Liver (tissue), 9 donors: ENCODE data around the gene BACH2. TPM values are rescaled to one million over a fixed set of nuclear protein-coding genes. Genes with fewer than 3 reads are reported as not detected.

Experiments
- DNase-seq: peaks from one replicate; pipeline ENCODE4 v3.0.0-alpha.2; 2017; ENCODE audit warnings: low spot score
- H3K27ac ChIP-seq, 2 donors: one replicate each; pipeline ENCODE4 v1.7.0; 2013; ENCODE audit warnings: inconsistent platforms in 2 of 2, low read length in 2 of 2, control low read depth in 1 of 2, low read depth in 1 of 2, mild to moderate bottlenecking in 1 of 2
- H3K27me3 ChIP-seq, 4 donors: one replicate each; pipeline versions ENCODE4 v1.6.1 to v1.7.0; 2013; ENCODE audit warnings: low read length in 3 of 4, inconsistent platforms in 1 of 4, mild to moderate bottlenecking in 1 of 4, moderate library complexity in 1 of 4; ENCODE audit not compliant: control insufficient read depth in 4 of 4, insufficient read depth in 4 of 4
- H3K36me3 ChIP-seq, 4 donors: one replicate each; pipeline versions ENCODE4 v1.6.1 to v1.7.0; 2013; ENCODE audit warnings: low read length in 3 of 4, mild to moderate bottlenecking in 3 of 4, low read depth in 1 of 4, moderate library complexity in 1 of 4; ENCODE audit not compliant: control insufficient read depth in 4 of 4, insufficient read depth in 3 of 4
- H3K4me1 ChIP-seq, 4 donors: one replicate each; pipeline versions ENCODE4 v1.6.1 to v1.7.0; 2013; ENCODE audit warnings: low read length in 3 of 4, mild to moderate bottlenecking in 3 of 4, moderate library complexity in 1 of 4; ENCODE audit not compliant: control insufficient read depth in 4 of 4, insufficient read depth in 4 of 4
- H3K4me3 ChIP-seq, 3 donors: one replicate each; pipeline versions ENCODE4 v1.6.1 to v1.7.0; 2013; ENCODE audit warnings: low read length in 3 of 3, control low read depth in 1 of 3, low read depth in 1 of 3, mild to moderate bottlenecking in 1 of 3
- H3K9ac ChIP-seq, 2 donors: one replicate each; pipeline ENCODE4 v1.7.0; 2013; ENCODE audit warnings: low read length in 2 of 2, mild to moderate bottlenecking in 2 of 2, moderate library complexity in 2 of 2, control low read depth in 1 of 2, low read depth in 1 of 2
- H3K9me3 ChIP-seq, 4 donors: one replicate each; pipeline versions ENCODE4 v1.6.1 to v1.7.0; 2013; ENCODE audit warnings: low read length in 3 of 4; ENCODE audit not compliant: control insufficient read depth in 4 of 4
- EGR1 ChIP-seq, 2 donors: IDR thresholded peaks; 2 replicates each; pipeline ENCODE4 v1.6.1; 2016 to 2018; ENCODE audit warnings: antibody characterized with exemption in 2 of 2, low read depth in 2 of 2
- FOXA1 ChIP-seq: IDR thresholded peaks from 2 replicates; pipeline ENCODE4 v1.6.1; 2016; ENCODE audit warnings: antibody characterized with exemption
- FOXA2 ChIP-seq: IDR thresholded peaks from 2 replicates; pipeline ENCODE4 v1.6.1; 2016; ENCODE audit warnings: antibody characterized with exemption
- GABPA ChIP-seq, 2 donors: IDR thresholded peaks in 1 of 2; conservative IDR thresholded peaks in 1 of 2; 2 replicates each; pipeline ENCODE4 v1.6.1; 2016; ENCODE audit warnings: antibody characterized with exemption in 2 of 2, mild to moderate bottlenecking in 1 of 2, moderate library complexity in 1 of 2
- HNF4G ChIP-seq: IDR thresholded peaks from 2 replicates; pipeline ENCODE4 v1.6.1; 2016; ENCODE audit warnings: antibody characterized with exemption
- JUND ChIP-seq, 2 donors: IDR thresholded peaks; 2 replicates each; pipeline ENCODE4 v1.6.1; 2016; ENCODE audit warnings: antibody characterized with exemption in 2 of 2
- MAX ChIP-seq: IDR thresholded peaks from 2 replicates; pipeline ENCODE4 v1.6.1; 2016; ENCODE audit warnings: antibody characterized with exemption
- NR2F2 ChIP-seq: IDR thresholded peaks from 2 replicates; pipeline ENCODE4 v1.6.1; 2016; ENCODE audit warnings: antibody characterized with exemption
- RAD21 ChIP-seq, 2 donors: IDR thresholded peaks; 2 replicates each; pipeline ENCODE4 v1.6.1; 2016; ENCODE audit warnings: antibody characterized with exemption in 2 of 2, mild to moderate bottlenecking in 2 of 2
- RXRA ChIP-seq, 2 donors: IDR thresholded peaks; 2 replicates each; pipeline ENCODE4 v1.6.1; 2017 to 2018; ENCODE audit warnings: antibody characterized with exemption in 2 of 2, mild to moderate bottlenecking in 1 of 2
- SP1 ChIP-seq: IDR thresholded peaks from 2 replicates; pipeline ENCODE4 v1.6.1; 2018; ENCODE audit warnings: antibody characterized with exemption, mild to moderate bottlenecking
- TAF1 ChIP-seq: conservative IDR thresholded peaks from 2 replicates; pipeline ENCODE4 v1.6.1; 2016; ENCODE audit warnings: antibody characterized with exemption, mild to moderate bottlenecking
- WGBS: extraction: QIAGEN DNeasy Blood & Tissue Kit; methylation state at CpG from one replicate; pipeline ENCODE4 v1.1.7; 2013; 5-methylcytosine and 5-hydroxymethylcytosine counted together
- polyA plus RNA-seq, 2 donors: library from polyadenylated mRNA; stranded (reverse) in 1 of 2; unstranded in 1 of 2; fragments of 200-250 nt in 1 of 2; fragments of >200 nt in 1 of 2; fragmentation: Nextera tagmentation in 1 of 2; extraction: Ambion mirVana in 1 of 2; gene quantifications; one replicate each; pipeline versions ENCODE4 v1.2.1 to v1.2.3, GENCODE V29; 2013 to 2015
- total RNA-seq, 2 donors: library from RNA; depleted of rRNA; stranded (reverse); fragments of >200 nt; gene quantifications; one replicate each; pipeline ENCODE4 v1.2.3, GENCODE V29; 2014
- TF ChIP-seq, protein P1 (sequence below): IDR thresholded peaks from 2 replicates; pipeline ENCODE4 v1.6.1; 2016; ENCODE audit warnings: antibody characterized with exemption
- TF ChIP-seq, protein P2 (sequence below): fragments of 150-350 bp; IDR thresholded peaks from 2 replicates; pipeline ENCODE4 v1.5.1; 2017; ENCODE audit warnings: improper control_type of control experiment, low read depth, low read length; ENCODE audit not compliant: missing input control
- donor health status: healthy.
- donor health status: healthy.
- donor health status: healthy.
- donor health status: healthy.
- donor health status: healthy.

BACH2 gene
- total and polyA plus RNA-seq, 4 donors = 1.9 to 3.7 (median 1.9) TPM

DNA sequence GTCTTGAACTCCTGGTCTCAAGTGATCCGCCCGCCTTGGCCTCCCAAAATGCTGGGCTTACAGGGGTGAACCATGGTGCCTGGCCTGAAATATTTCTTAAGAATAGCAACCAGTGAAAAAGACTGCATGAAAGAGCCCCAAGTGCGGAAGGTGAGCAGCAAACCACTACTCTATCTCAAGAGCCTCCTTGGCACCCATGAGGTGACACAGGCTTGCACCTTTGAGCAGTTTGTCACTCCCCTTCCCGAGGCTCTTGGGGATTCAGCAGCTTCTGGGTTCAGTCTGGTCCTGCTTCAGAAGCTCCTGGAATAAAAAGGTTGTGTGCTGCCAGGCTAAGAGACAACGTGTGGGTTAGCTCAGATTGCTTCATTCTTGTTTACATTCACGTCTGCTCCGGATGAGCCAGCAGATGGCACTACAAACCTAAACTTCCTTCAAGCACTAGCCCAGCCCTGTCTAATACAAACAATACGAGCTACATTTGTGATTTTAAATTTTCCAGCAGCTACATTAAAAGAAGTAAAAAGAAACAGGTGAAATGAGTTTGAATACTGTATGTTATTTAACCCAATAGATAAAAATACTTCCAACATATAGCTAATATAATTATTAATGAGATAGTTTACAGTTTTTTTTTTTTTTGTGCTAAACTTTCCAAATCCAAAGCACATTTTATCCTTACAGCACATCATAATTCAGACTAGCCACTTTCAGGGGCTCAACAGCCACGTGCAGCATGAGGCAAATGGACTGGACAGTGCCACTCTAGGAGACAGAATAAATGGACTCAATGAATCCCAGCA is 356.2 kb downstream of the BACH2 start (continued):
- TF ChIP-seq, protein P1, sequence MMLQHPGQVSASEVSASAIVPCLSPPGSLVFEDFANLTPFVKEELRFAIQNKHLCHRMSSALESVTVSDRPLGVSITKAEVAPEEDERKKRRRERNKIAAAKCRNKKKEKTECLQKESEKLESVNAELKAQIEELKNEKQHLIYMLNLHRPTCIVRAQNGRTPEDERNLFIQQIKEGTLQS = peak; percentile 26
- no peak for TF ChIP-seq SP1
- no peak for TF ChIP-seq JUND (IDR thresholded peaks at IDR 0.05)
- TF ChIP-seq FOXA1 = peak; percentile 99
- peak; percentile 99 for TF ChIP-seq FOXA2
- TF ChIP-seq HNF4G = no peak
- no peak for TF ChIP-seq EGR1 (IDR thresholded peaks at IDR 0.05; ENCODE audit: low read depth in 2 of 2)

DNA sequence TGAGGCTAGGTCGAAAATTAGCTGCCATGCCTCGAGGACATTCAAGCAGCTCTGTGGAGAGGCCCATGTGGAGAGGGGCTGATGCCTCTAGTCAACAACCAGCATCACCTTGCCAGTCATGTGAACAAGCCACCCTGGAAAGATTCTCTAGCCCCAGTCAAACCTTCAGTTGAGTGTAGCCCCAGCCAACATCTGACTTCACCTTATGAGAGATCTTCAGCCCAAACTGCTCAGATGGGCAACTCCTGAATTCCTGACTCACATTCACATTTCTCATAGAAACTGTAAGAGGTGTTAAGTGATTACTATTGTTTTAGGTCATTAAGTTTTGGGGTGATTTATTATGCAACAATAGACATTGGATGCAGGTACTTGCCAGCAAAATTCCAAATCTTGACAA is 357.5 kb downstream of the BACH2 start:
- Histone ChIP-seq H3K27me3 (no peaks in the 10 kb centered on the region), H3K9me3 (no peaks in the 10 kb centered on the region), H3K27ac (no peak overlapping the region), H3K9ac (no peak overlapping the region), H3K36me3 (peaks cover 0 to 2% (median 0%) of the 10 kb centered on the region in 4 donors), H3K4me3 (no peak overlapping the region), H3K4me1 (peaks cover 6 to 23% (median 22%) of the 10 kb centered on the region in 4 donors)
- no peak for DNase-seq
- TF ChIP-seq TAF1 (no peak), RAD21 (IDR thresholded peaks at IDR 0.05) (no peak), HNF4G (no peak), MAX (no peak)
- TF ChIP-seq, protein P2, sequence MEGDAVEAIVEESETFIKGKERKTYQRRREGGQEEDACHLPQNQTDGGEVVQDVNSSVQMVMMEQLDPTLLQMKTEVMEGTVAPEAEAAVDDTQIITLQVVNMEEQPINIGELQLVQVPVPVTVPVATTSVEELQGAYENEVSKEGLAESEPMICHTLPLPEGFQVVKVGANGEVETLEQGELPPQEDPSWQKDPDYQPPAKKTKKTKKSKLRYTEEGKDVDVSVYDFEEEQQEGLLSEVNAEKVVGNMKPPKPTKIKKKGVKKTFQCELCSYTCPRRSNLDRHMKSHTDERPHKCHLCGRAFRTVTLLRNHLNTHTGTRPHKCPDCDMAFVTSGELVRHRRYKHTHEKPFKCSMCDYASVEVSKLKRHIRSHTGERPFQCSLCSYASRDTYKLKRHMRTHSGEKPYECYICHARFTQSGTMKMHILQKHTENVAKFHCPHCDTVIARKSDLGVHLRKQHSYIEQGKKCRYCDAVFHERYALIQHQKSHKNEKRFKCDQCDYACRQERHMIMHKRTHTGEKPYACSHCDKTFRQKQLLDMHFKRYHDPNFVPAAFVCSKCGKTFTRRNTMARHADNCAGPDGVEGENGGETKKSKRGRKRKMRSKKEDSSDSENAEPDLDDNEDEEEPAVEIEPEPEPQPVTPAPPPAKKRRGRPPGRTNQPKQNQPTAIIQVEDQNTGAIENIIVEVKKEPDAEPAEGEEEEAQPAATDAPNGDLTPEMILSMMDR = no peak
- 95% methylated on average over 2 of the region's 2 CpGs for WGBS

- 88% methylated on average over 12 of the region's 12 CpGs for WGBS
- no peak overlapping the region for H3K4me3 ChIP-seq
- H3K27ac ChIP-seq = no peak overlapping the region
- no peaks in the 10 kb centered on the region for H3K27me3 ChIP-seq
- DNase-seq = no peak
- peaks cover 0 to 2% (median 0%) of the 10 kb centered on the region in 4 donors for H3K36me3 ChIP-seq
- TF ChIP-seq, protein P2 = no peak
- TF ChIP-seq NR2F2 (no peak), SP1 (no peak), GABPA (IDR thresholded peaks at IDR 0.05 in 1 of 2, conservative IDR thresholded peaks at IDR 0.05 in 1 of 2) (no peak), RXRA (IDR thresholded peaks at IDR 0.05) (no peak), EGR1 (IDR thresholded peaks at IDR 0.05; ENCODE audit: low read depth in 2 of 2) (no peak), TAF1 (no peak)
- TF ChIP-seq, protein P1 = no peak
- no peak overlapping the region for H3K9ac ChIP-seq
- H3K4me1 ChIP-seq = peaks cover 6 to 23% (median 22%) of the 10 kb centered on the region in 4 donors
- no peaks in the 10 kb centered on the region for H3K9me3 ChIP-seq
These were observed 358.6 kb downstream of the BACH2 start for GRCh38 chr6:89938014-89938413.
